Loucy (cell line): ENCODE data around the gene CDC37.
"Not testable (repeated sequence)": the region's sequence is repeated elsewhere in the genome, so short reads cannot be mapped to it uniquely, and the experiment has no call there.

ENCODE experiments used
- EZH2phosphoT487 ChIP-seq: fragments of 200-600 bp; IDR thresholded peaks from 2 replicates; pipeline ENCODE4 v1.6.1; 2018; ENCODE audit warnings: antibody characterized with exemption, mild to moderate bottlenecking, moderate library complexity, borderline replicate concordance
- TF ChIP-seq, protein P1 (sequence below): fragments of 200-600 bp; sonication (generic); conservative IDR thresholded peaks from 2 replicates; pipeline ENCODE4 v1.5.1; 2014; ENCODE audit warnings: mild to moderate bottlenecking, antibody characterized with exemption, low read length

DNA sequence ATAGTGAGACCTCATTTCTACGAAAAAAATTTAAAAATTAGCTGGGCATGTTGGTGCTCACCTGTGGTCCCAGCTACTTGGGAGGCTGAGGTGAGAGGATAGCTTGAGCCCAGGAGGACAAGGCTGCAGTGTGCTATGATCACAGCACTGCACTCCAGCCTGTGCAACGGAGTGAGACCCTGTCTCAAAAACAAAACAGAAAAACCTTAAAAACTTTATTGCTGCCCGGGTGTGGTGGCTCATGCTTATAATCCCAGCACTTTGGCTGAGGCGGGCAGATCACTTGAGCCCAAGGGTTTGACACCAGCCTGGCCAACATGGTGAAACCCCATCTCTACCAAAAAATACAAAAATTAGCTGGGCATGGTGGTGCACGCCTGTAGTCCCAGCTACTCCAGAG, 7.9 kb upstream of the CDC37 start:
- TF ChIP-seq, protein P1, sequence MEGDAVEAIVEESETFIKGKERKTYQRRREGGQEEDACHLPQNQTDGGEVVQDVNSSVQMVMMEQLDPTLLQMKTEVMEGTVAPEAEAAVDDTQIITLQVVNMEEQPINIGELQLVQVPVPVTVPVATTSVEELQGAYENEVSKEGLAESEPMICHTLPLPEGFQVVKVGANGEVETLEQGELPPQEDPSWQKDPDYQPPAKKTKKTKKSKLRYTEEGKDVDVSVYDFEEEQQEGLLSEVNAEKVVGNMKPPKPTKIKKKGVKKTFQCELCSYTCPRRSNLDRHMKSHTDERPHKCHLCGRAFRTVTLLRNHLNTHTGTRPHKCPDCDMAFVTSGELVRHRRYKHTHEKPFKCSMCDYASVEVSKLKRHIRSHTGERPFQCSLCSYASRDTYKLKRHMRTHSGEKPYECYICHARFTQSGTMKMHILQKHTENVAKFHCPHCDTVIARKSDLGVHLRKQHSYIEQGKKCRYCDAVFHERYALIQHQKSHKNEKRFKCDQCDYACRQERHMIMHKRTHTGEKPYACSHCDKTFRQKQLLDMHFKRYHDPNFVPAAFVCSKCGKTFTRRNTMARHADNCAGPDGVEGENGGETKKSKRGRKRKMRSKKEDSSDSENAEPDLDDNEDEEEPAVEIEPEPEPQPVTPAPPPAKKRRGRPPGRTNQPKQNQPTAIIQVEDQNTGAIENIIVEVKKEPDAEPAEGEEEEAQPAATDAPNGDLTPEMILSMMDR: not testable (repeated sequence)
- not testable (repeated sequence) for TF ChIP-seq EZH2phosphoT487
